ENCODE measurements around the gene TBCD.

Gene TBCD

DNA sequence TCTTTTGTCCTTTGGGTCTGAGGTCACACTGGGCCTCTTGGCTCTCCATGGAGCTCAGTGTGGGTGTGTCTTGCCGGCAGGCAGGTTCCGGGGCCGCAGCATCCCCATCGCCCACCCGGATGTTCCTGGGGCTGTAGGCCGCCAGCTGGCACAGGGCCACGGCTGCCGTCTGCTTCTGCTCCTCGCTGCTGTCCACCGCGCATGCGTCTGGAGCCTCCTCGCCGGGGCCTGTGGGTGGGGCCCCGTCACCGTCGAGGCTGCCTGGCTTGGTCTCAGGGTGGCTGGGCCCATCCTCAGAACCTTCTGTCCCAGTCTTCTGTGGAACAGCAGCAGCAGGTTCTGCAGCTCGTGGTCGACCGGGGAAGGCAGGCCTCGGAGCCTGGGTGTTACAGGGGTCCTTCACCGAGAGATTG, 78.4 kb downstream of the TBCD start:
- DNase-seq (ENCODE audit: extremely low read depth in 1 of 2, low read depth in 1 of 2): no peak

DNA sequence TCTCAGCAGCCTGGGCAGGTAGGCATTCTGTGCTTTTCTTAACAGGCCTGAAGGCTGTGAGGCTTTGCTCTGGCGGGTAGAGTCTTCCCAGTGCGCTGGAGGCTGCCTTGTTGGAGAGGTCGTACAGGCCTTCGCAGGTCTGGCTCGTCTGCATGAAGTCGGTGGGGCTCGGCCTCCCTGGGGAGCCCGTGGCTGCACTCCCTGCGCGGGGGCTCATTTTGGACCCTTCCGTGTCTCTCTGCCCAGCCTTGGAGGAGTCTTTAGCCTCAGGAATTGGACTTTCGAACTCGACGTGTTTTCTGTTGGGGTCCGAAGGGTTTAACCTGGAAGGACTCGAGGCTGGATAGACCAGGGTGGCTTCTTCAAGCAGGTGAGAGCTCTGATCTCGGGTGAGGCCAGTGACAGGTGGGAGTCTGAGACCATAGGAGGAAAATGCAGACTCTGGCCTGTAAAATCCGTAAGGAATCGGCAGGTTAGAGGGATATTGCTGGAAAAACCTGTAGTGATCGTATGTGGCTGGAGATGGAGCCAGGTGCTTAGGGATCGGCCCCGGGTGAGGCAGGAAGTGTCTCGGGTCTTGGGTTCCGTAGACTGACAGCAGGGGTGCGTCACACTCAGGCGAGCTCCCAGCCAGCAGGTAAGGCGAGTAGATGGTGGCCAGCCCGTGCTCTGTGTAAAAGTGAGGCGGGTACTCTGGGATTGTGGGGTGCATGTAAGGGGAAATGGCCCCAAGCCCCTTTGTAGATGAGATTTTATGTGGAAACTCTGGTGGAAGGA, 79.4 kb downstream of the TBCD start:
- DNase-seq (ENCODE audit: extremely low read depth in 1 of 2, low read depth in 1 of 2): no peak

DNA sequence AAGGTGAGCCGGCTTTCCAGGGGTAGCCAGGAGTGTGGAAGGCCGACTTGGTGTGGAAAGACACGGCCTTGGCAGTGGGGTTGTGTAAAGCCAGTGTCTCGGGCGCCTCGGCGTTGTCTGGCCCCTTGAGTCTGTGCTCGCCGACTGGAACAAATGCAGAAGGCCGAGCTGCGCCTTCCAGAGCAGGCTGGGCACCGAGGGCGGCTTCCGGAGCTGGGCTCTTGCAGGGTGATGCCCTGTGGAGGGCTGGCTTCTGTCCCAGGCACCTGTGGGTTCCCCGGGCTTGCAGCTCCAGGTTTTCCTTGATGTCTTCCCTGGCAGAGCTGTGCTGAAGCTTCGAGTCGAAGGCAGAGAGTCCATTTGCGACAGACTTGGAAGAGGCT, 79.9 kb downstream of the TBCD start:
- DNase-seq (ENCODE audit: extremely low read depth in 1 of 2, low read depth in 1 of 2): no peak

DNA sequence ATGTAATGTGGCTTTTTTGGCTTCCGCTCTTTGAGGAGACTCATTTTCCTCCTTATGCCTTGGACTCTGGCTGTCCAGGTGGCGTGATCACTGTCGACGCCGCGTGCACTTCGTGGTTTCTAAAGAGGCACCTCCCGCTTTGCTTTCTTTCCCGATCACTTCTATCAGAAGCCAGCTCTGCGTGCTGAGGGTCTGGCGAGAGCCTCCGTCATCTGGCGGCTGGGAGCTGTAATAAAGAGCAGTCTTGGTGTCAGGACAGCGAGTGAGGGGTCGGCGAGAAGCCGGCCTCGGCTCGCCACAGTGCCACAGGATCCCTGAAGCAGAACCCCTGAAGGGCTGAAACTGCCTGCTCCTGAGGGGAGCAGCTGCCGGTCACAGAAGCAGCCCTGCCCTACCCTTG, 80.5 kb downstream of the TBCD start:
- no peak for DNase-seq (ENCODE audit: extremely low read depth in 1 of 2, low read depth in 1 of 2)

DNA sequence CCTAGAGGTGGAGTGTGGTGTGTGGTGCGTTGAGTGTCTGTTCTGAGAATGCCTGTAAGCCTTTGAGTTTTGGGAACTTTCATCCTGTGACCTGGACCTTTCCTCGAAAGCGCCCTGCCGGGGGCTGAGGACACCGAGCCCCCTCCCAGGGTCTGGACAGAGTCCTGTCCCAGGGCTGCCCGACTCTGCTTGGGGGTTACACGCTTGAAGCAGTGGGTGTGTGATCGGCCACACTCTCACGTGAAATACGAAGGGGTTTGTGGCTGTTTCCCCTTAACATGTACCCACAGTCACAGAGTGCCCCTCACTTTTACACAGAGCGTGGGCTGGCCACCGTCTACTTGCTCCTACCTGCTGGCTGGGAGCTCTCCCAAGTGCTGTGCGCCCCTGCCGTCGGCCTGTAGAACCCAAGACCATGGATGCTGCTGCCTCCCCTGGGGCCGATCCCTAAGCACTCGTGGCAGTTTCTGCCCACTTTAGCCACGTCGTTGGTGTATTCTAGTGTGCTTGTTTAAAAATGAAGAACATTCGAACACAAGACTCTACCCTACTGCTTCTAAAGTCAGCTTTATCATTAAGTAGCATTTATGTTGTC, 81.1 kb downstream of the TBCD start:
- no peak for DNase-seq (ENCODE audit: extremely low read depth in 1 of 2, low read depth in 1 of 2)

DNA sequence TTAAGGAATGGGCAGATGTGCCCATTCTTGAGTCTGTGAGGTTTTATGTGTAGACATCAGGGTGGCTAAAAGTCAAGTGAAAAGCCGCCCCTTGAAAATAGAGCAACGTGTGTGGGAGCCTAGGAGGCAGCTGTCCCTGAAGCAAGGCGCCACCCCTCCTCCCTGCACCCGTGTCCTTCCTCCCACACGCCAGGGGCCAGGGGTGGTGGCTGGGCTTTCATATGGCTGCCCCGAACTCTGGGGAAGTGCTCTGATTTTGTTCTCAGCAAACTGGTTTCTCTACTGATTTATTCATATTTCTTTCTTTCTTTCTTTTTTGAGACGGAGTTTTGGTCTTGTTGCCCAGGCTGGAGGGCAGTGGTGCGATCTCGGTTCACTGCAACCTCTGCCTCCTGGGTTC, 83.3 kb downstream of the TBCD start:
- DNase-seq (ENCODE audit: extremely low read depth in 1 of 2, low read depth in 1 of 2): no peak

DNA sequence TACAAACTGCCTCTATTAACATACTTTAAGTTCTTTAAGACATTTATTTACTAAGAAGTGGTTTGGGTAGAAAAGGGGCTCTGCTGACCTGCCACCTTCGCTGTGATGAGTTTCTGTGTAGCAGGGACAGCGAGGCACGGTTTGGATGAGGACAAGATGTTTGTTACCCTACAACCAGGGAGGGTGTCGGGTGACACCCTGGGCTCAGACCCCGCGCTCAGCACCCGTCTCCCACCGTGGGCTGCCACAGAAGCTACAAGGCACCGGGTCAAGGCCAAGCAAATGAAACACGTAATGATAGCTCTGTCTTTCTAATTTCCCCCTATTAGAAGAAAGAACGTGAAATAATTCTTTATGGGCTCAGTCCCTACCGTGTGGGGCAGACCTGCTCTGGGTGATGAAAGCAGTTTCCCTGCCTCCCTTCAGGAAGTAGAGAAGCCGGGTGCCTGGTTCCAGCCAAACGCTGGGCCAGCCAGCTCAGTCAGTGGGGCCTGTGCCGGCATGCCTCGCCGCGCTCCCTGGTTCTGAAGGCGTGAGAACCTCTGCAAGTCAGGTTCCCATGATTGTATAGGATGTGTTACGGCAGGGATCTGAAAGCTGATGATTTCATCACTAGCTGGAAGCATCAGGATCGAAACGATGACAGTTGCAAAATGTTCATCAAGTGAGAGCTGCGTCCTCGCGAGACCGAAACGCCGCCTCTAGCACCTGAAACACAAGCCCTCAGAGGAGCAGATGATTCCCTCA, 84.1 kb downstream of the TBCD start:
- DNase-seq (ENCODE audit: extremely low read depth in 1 of 2, low read depth in 1 of 2): no peak

DNA sequence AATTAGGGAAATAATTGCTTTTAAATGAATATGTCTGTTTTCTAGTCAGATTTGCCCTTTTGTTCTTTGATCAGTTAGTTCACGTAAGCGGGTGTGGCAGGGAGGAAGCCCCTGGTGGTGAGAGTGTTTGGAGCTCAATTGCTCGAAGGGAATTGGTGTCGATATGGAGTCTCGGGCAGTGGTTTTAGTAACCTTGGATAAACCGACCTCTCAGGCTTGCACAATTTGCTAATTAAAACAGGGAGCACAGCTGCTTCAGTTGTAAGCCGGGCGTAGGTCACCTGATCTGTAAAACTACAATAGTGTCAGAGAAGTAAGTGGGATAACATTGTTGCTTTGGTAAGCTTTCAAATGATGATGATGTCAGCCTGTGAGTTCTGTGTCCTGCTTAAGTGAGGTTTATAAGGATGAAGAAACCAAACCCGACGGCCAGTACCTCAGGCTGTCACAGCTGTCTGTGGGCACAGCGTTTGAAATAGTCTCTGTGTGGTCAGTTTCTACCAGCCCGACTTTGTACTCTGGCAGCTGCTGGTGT, 85.0 kb downstream of the TBCD start:
- DNase-seq (ENCODE audit: extremely low read depth in 1 of 2, low read depth in 1 of 2): no peak

DNA sequence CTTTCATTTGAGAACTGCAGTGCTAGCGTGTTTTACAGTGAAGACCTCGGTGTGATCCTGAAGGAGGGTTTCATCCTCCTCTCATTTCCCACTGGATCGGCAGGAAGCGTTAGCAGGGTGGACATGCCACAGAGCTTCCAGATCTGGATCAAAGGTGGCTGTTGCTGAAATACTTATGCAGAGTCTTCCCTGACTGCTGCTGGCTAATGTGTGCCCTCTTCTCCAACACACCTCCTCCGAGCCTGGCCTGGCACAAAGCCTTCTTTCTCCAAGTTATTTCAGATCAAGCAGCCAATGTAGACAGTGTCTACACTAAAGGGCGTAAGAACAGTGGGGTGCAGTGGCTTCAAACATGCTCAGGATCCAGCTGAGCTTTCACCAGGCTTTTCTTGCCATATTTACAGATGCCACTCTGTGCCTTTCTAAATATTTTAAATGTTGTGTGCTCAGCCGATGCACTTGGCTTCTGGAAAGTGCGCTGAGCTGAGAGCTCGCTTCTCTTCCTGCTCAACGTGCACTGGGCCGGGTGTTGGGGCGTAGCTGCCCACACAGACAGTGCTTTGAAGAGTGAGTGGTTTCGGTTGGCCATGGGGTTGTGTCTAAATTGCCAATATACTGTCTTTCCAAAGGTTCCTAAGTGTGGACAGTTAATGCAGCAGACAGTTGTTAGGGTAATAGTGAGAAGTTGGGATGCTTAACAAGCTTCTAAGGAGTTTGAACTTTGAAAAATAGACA, 85.9 kb downstream of the TBCD start:
- no peak for DNase-seq (ENCODE audit: extremely low read depth in 1 of 2, low read depth in 1 of 2)

DNA sequence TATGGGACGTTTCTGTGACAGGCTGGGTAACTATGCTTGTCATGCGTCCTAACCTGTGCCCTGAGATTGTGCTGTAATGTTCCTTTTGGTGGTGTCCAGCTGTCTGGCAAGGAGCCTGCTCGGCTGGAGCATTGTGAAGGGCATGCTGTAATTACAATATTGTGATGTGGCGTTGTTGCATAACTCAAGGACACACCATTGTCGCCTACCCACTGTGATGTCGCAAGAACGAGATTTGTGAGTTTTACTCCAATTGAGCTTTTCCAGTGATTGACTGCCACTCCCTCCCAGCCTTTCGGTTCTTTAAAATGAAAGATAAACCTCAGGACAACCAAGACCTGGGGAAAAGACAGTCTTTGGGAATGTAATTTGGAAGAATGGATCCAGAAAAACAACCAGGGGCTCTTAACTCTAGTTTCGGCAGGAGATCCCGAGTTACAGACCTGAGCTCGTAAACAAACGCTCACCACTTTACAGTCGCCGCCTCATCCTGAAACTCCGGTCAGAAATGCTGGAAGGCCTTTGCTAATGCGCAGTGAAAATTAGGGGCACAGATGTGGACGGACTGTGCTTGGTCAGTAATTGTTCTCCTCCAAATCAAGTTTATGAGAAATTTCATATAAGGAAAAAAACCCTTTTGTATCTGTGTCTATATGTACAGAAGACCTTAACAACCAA, 86.7 kb downstream of the TBCD start:
- DNase-seq (ENCODE audit: extremely low read depth in 1 of 2, low read depth in 1 of 2): no peak

DNA sequence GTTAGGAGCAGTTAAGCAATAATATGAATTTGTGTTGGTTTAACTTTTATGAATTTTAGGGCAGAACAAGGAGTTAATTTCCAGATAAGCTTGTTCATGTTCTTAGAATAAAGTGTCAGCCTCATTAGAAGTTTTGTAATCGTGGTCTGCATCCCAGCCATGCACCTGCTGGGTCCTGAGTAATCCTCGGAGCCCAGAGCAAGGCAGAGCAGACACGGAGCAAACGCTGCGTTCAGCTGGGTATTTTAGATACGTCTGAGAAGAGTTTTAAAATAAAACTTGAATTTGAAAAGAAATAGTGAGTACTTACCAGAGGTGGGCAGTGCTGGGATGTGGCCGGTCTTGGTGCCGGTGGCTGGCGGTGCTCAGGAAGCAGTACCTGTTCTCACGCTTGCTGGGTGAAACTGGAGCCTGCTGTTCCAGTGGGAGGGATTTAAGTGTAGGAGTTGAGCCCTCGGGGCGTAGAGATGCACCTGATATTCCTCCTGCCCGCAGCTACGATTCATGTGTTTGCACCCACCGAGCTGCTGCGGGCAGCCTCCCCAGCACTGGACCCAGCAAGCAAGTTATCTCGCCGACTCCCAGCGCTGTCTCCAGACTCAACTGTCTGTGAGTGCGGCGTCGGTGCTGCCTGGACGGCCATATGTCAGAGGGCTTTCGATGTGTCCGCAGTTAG, 87.9 kb downstream of the TBCD start, which contains the start of gene ZNF750:
ZNF750 (minus strand) TSS at position 406 of the 676 bp plus-strand sequence. CDS start 7,568 bp downstream, outside the sequence.
- DNase-seq (ENCODE audit: extremely low read depth in 1 of 2, low read depth in 1 of 2): no peak

DNA sequence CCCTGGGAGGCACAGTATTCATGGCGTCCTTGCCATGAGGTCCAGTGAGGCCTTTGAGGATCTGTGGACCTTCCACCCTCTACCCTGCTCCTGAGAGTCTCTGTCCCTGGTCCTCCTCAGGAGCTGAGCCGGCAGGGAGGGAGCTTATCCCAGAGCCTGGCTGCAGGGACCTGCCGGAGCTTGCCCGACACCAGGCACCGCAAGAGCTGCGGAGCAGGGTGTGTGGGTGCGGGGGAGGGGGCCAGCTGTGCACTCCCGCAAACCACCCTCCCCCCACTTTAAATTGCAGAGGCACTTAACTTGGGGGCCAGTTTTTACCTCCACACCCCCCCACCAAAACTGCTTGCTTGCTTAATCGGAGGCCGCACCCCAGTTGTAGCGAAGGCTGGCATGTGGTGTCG, 88.6 kb downstream of the TBCD start:
- no peak for DNase-seq (ENCODE audit: extremely low read depth in 1 of 2, low read depth in 1 of 2)

DNA sequence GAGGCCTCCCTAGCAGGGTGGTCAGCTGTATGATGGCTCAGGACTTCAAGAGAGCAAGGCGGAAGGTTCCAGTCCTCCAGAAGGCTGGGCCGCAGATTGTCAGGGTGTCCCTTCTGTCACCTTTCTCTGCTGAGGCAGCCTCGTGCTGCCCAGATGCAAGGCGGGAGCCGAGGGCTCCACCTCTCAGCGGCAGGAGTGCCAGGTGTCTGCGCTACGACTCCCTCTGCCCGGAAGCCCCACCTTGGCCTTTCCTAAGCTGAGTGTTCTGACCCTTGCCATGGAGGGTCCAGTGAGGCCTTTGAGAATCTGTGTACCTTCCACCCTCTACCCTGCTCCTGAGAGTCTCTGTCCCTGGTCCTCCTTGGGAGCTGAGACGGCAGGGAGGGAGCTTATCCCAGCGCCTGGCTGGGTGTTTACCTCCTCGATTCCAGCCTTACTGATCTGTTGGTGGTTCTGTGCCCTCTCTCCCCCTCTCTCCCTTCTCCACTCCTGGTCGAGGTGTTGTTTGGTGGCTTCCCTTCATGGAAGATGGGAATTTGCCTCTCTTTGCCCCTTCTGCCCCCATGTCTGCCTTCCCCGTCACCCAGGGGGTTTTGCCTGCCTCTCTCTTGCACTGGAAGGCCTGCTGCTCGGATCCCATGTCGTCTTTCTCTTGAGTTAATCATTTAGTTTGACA, 90.2 kb downstream of the TBCD start:
- DNase-seq (ENCODE audit: extremely low read depth in 1 of 2, low read depth in 1 of 2): no peak

DNA sequence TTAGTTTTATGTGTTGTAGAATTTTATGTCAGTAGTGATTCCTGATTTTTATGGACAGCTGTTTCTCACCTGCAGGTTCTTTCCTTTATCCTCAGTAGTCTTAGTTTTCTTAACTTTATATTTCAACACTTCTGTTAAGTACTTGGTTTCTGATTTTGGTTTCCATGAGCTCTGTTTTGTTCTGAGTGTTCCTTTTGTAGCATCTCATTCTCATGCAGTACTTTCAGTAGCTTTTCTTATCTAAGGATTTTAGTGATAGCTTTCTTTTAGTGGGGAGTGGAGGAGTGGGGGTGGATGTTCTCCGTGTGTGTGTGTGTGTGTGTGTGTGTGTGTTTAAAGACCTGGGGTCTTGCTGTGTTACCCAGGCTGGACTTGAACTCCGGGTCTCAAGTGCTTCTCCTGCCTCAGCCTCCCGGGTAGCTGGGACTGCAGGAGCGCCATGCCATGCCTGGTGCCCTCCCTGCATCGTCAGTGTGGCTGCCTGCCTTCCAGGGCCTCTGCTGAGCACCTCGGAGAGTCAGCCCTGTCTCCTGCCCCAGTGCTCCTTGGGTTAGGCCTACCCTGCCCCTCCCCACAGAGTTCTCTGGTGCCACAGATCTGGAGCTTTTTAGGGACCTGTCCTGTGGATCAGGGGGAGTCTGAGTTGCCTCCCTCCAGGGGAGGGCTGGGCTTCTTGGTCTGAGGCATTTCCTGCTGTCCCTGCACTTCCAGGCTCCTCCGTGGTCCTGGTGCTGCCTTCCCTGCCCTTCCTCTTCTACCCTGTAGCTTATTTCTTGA, 92.2 kb downstream of the TBCD start:
- DNase-seq (ENCODE audit: extremely low read depth in 1 of 2, low read depth in 1 of 2): no peak

DNA sequence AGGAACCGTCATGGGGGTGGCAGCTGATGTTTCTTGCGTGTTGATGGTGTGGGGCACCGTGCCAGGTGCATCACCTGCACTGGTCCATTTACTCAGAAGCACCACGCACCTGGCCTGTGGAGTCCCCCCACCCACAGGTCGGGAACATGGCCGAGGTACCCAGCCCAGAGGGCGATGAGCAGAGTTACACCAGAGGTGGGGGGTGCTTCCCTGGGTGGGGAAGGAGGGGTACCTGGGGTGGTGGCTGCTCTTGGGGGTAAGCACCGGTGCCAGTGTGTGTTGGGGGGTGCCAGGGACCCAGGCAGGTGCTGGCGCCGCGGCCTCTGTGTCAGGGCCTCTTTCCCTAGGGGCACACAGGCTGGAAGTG, 92.9 kb downstream of the TBCD start:
- DNase-seq (ENCODE audit: extremely low read depth in 1 of 2, low read depth in 1 of 2): no peak

DNA sequence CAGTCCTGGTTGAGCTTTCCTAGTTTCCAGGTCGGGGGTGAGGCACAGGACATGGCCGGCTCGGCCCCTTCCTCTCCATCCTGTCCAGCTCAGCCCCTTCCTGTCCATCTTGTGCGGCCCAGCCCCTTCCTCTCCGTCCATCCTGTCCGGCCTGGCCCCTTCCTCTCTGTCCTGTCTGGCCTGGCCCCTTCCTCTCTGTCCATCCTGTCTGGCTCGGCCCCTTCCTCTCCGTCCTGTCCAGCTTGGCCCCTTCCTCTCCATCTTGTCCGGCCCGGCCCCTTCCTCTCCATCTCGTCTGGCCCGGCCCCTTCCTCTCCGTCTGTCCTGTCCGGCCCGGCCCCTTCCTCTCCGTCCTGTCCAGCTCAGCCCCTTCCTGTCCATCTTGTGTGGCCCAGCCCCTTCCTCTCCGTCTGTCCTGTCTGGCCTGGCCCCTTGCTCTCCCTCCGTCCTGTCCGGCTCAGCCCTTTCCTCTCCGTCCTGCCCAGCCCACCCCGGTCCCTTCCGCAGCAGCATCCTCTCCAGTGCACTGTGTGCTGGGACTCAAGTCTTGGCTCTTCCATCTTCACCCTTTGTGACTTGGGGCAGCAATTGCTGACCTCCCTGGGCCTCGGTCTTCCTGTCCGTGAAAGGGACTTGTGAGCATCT, 93.4 kb downstream of the TBCD start:
- DNase-seq (ENCODE audit: extremely low read depth in 1 of 2, low read depth in 1 of 2): no peak

DNA sequence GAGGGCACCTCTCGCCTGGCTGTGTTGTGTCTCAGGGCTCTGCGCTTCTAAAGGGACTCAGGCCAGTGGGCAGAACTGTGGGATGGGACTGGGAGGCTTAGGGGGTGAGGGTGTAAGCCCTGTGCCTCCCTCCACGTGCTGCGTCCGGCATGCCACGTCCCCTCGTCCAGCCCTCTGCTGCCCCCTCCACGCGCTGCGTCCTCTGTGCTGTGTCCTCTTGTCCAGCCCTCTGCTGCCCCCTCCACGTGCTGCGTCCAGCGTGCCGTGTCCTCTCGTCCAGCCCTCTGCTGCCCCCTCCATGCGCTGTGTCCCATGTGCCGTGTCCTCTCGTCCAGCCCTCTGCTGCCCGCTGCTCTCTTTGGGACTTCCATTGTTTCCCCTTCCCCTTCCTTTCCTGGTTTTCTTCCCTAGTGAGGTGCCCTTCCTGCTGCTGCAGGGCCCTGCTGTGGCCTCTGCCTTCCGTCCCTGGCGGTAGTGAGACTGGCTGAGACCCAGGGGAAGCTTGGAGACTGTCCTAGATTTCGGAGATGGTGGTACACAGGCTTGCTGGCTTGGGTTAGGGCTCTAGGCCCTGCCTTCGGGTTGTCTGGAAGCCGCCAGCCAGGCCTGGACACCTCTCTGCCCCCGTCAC, 94.3 kb downstream of the TBCD start:
- DNase-seq (ENCODE audit: extremely low read depth in 1 of 2, low read depth in 1 of 2): no peak
